Mesendoderm (in vitro differentiated cells): Measurements from ENCODE around the gene GIPC2.

Experiments
- DNase-seq: peaks from one replicate; pipeline ENCODE4 v3.0.0; 2013
- H2AK5ac ChIP-seq: 2 replicates; pipeline ENCODE4 v1.6.1; 2013; ENCODE audit warnings: low read length, inconsistent platforms
- H2BK120ac ChIP-seq: 2 replicates; pipeline ENCODE4 v1.6.1; 2013; ENCODE audit warnings: low read depth, mild to moderate bottlenecking, low read length, moderate library complexity, mixed read lengths
- H2BK15ac ChIP-seq: replicated peaks from 2 replicates; pipeline ENCODE4 v1.6.1; 2013; ENCODE audit warnings: low read depth, mild to moderate bottlenecking, moderate library complexity
- H2BK5ac ChIP-seq: 2 replicates; pipeline ENCODE4 v1.6.1; 2013; ENCODE audit warnings: low read length, inconsistent platforms
- H3K18ac ChIP-seq: 2 replicates; pipeline ENCODE4 v1.6.1; 2013; ENCODE audit warnings: mild to moderate bottlenecking, low read length, mixed read lengths
- H3K23ac ChIP-seq: one replicate; pipeline ENCODE4 v1.6.1; 2013; ENCODE audit warnings: low read length
- H3K27ac ChIP-seq: 2 replicates; pipeline ENCODE4 v1.5.1; 2013; ENCODE audit warnings: low read depth, mild to moderate bottlenecking, inconsistent platforms, low read length, moderate library complexity
- H3K27me3 ChIP-seq: 2 replicates; pipeline ENCODE4 v1.6.1; 2013; ENCODE audit warnings: low read length, control low read depth, mild to moderate bottlenecking, inconsistent platforms; ENCODE audit not compliant: insufficient read depth, poor library complexity
- H3K36me3 ChIP-seq: 2 replicates; pipeline ENCODE4 v1.6.1; 2013; ENCODE audit warnings: low read length, inconsistent platforms; ENCODE audit not compliant: control insufficient read depth, insufficient read depth
- H3K4ac ChIP-seq: one replicate; pipeline ENCODE4 v1.6.1; 2013; ENCODE audit warnings: low read depth, mild to moderate bottlenecking, low read length, moderate library complexity
- H3K4me1 ChIP-seq: 2 replicates; pipeline ENCODE4 v1.6.1; 2013; ENCODE audit warnings: low read depth, low read length, inconsistent platforms; ENCODE audit not compliant: control insufficient read depth
- H3K4me2 ChIP-seq: 2 replicates; pipeline ENCODE4 v1.6.1; 2013; ENCODE audit warnings: low read length
- H3K4me3 ChIP-seq: 2 replicates; pipeline ENCODE4 v1.5.1; 2013; ENCODE audit warnings: mild to moderate bottlenecking, low read length
- H3K56ac ChIP-seq: one replicate; pipeline ENCODE4 v1.6.1; 2013; ENCODE audit warnings: low read length
- H3K79me1 ChIP-seq: 2 replicates; pipeline ENCODE4 v1.6.1; 2013; ENCODE audit warnings: low read length, inconsistent platforms
- H3K79me2 ChIP-seq: 2 replicates; pipeline ENCODE4 v1.6.1; 2013; ENCODE audit warnings: mild to moderate bottlenecking, low read length; ENCODE audit not compliant: control insufficient read depth, insufficient read depth
- H3K9ac ChIP-seq: 2 replicates; pipeline ENCODE4 v1.6.1; 2013; ENCODE audit warnings: low read length, inconsistent platforms
- H4K5ac ChIP-seq: one replicate; pipeline ENCODE4 v1.6.1; 2013; ENCODE audit warnings: low read length
- H4K8ac ChIP-seq: one replicate; pipeline ENCODE4 v1.6.1; 2013; ENCODE audit warnings: low read depth, mild to moderate bottlenecking, control low read depth, low read length, moderate library complexity
- WGBS: extraction: QIAGEN DNeasy Blood & Tissue Kit; methylation state at CpG from one replicate; pipeline ENCODE4 v1.1.7; 2013; ENCODE audit warnings: low lambda C conversion rate, missing lambda C conversion rate; ENCODE audit not compliant: insufficient coverage; ENCODE audit errors: extremely low coverage; 5-methylcytosine and 5-hydroxymethylcytosine counted together

The GIPC2 gene

GRCh38 chr1:78032996-78033796, 12.6 kb upstream of the GIPC2 start:
- Histone ChIP-seq H3K18ac (no peak overlapping the region), H4K8ac (no peak overlapping the region), H3K4me3 (no peak overlapping the region), H4K5ac (no peak overlapping the region), H3K56ac (no peak overlapping the region), H3K27me3 (no peaks in the 10 kb centered on the region), H2BK15ac (no peak overlapping the region), H3K4me1 (no peaks in the 10 kb centered on the region), H2BK5ac (no peak overlapping the region), H2BK120ac (no peak overlapping the region), H3K4me2 (no peak overlapping the region), H2AK5ac (no peak overlapping the region), H3K23ac (no peak overlapping the region), H3K4ac (no peak overlapping the region), H3K79me2 (no peaks in the 10 kb centered on the region), H3K27ac (no peak overlapping the region), H3K79me1 (no peaks in the 10 kb centered on the region), H3K36me3 (no peaks in the 10 kb centered on the region), H3K9ac (no peak overlapping the region)
- no peak for DNase-seq
- no CpG with 5 or more reads among the region's 4 CpGs for WGBS

- no CpG with 5 or more reads among the region's 3 CpGs for WGBS
- no peaks in the 10 kb centered on the region for H3K79me2 ChIP-seq
These were observed 12.0 kb upstream of the GIPC2 start for GRCh38 chr1:78033797-78034172.

GRCh38 chr1:78035121-78035520, 10.6 kb upstream of the GIPC2 start:
- no CpG with 5 or more reads among the region's 2 CpGs for WGBS
- no peak for DNase-seq

More at GRCh38 chr1:78033797-78034172, 12.0 kb upstream of the GIPC2 start:
- Histone ChIP-seq H3K4ac (no peak overlapping the region), H3K9ac (no peak overlapping the region), H2BK15ac (no peak overlapping the region), H3K56ac (no peak overlapping the region), H2AK5ac (no peak overlapping the region), H3K4me2 (no peak overlapping the region), H3K27ac (no peak overlapping the region), H3K36me3 (no peaks in the 10 kb centered on the region), H4K5ac (no peak overlapping the region), H2BK120ac (no peak overlapping the region), H3K27me3 (no peaks in the 10 kb centered on the region), H2BK5ac (no peak overlapping the region), H4K8ac (no peak overlapping the region), H3K4me1 (no peaks in the 10 kb centered on the region), H3K18ac (no peak overlapping the region), H3K79me1 (no peaks in the 10 kb centered on the region), H3K23ac (no peak overlapping the region), H3K4me3 (no peak overlapping the region)
- no peak for DNase-seq

GRCh38 chr1:78036450-78036849, 9.3 kb upstream of the GIPC2 start:
- Histone ChIP-seq H2BK5ac (no peak overlapping the region), H3K4me1 (no peaks in the 10 kb centered on the region), H2BK120ac (no peak overlapping the region), H3K27ac (no peak overlapping the region), H3K27me3 (no peaks in the 10 kb centered on the region), H3K79me1 (no peaks in the 10 kb centered on the region), H3K4ac (no peak overlapping the region), H3K18ac (no peak overlapping the region), H3K56ac (no peak overlapping the region), H3K23ac (no peak overlapping the region), H3K79me2 (no peaks in the 10 kb centered on the region), H2AK5ac (no peak overlapping the region), H2BK15ac (no peak overlapping the region), H3K36me3 (no peaks in the 10 kb centered on the region), H3K4me3 (no peak overlapping the region), H4K5ac (no peak overlapping the region), H3K4me2 (no peak overlapping the region), H4K8ac (no peak overlapping the region), H3K9ac (no peak overlapping the region)
- WGBS = no CpG with 5 or more reads among the region's 5 CpGs
- DNase-seq = no peak

More at GRCh38 chr1:78035121-78035520, 10.6 kb upstream of the GIPC2 start:
- H3K27me3 ChIP-seq = no peaks in the 10 kb centered on the region
- no peaks in the 10 kb centered on the region for H3K79me2 ChIP-seq
- H3K4ac ChIP-seq = no peak overlapping the region
- H3K4me3 ChIP-seq = no peak overlapping the region
- no peaks in the 10 kb centered on the region for H3K79me1 ChIP-seq
- no peak overlapping the region for H2AK5ac ChIP-seq
- no peak overlapping the region for H3K56ac ChIP-seq
- no peak overlapping the region for H2BK120ac ChIP-seq
- H3K23ac ChIP-seq = no peak overlapping the region
- no peaks in the 10 kb centered on the region for H3K4me1 ChIP-seq
- H3K18ac ChIP-seq = no peak overlapping the region
- H3K36me3 ChIP-seq = no peaks in the 10 kb centered on the region
- H3K9ac ChIP-seq = no peak overlapping the region
- no peak overlapping the region for H2BK5ac ChIP-seq
- no peak overlapping the region for H3K4me2 ChIP-seq
- H2BK15ac ChIP-seq = no peak overlapping the region
- H4K5ac ChIP-seq = no peak overlapping the region
- H4K8ac ChIP-seq = no peak overlapping the region
- H3K27ac ChIP-seq = no peak overlapping the region

- no peaks in the 10 kb centered on the region for H3K4me1 ChIP-seq
- H3K36me3 ChIP-seq = no peaks in the 10 kb centered on the region
- H3K18ac ChIP-seq = no peak overlapping the region
- no peak overlapping the region for H3K4ac ChIP-seq
- no peak overlapping the region for H2BK15ac ChIP-seq
- no peak overlapping the region for H4K8ac ChIP-seq
- no peak overlapping the region for H4K5ac ChIP-seq
- DNase-seq = no peak
- no peaks in the 10 kb centered on the region for H3K27me3 ChIP-seq
- no CpG with 5 or more reads among the region's 2 CpGs for WGBS
- H2BK120ac ChIP-seq = no peak overlapping the region
- no peak overlapping the region for H3K23ac ChIP-seq
- no peaks in the 10 kb centered on the region for H3K79me1 ChIP-seq
- H3K4me2 ChIP-seq = no peak overlapping the region
- no peaks in the 10 kb centered on the region for H3K79me2 ChIP-seq
- H3K9ac ChIP-seq = no peak overlapping the region
- no peak overlapping the region for H2BK5ac ChIP-seq
- H3K4me3 ChIP-seq = no peak overlapping the region
- no peak overlapping the region for H3K27ac ChIP-seq
- H3K56ac ChIP-seq = no peak overlapping the region
- no peak overlapping the region for H2AK5ac ChIP-seq
These were observed 7.7 kb upstream of the GIPC2 start for GRCh38 chr1:78038071-78038470.

GRCh38 chr1:78038491-78038939, 7.3 kb upstream of the GIPC2 start:
- Histone ChIP-seq H2BK15ac (no peak overlapping the region), H4K5ac (no peak overlapping the region), H3K79me2 (no peaks in the 10 kb centered on the region), H4K8ac (no peak overlapping the region), H3K36me3 (no peaks in the 10 kb centered on the region), H3K9ac (no peak overlapping the region), H2BK120ac (no peak overlapping the region), H3K18ac (no peak overlapping the region), H3K23ac (no peak overlapping the region), H2AK5ac (no peak overlapping the region), H3K79me1 (no peaks in the 10 kb centered on the region), H3K4me2 (no peak overlapping the region), H3K4ac (no peak overlapping the region), H2BK5ac (no peak overlapping the region), H3K27me3 (no peaks in the 10 kb centered on the region), H3K56ac (no peak overlapping the region), H3K4me1 (no peaks in the 10 kb centered on the region), H3K27ac (no peak overlapping the region), H3K4me3 (no peak overlapping the region)
- DNase-seq = no peak
